ENCODE results near the gene CACNB4.

- no peak for TF ChIP-seq YY1 (IDR thresholded peaks at IDR 0.05; ENCODE audit: low read depth)
- no peak for TF ChIP-seq CTCF (IDR thresholded peaks at IDR 0.05)
- no peak for TF ChIP-seq FOXM1 (IDR thresholded peaks at IDR 0.05; ENCODE audit: low read depth)
- no peak for TF ChIP-seq POLR2AphosphoS5 (IDR thresholded peaks at IDR 0.05; ENCODE audit: low read depth, low read length)
- no peak for TF ChIP-seq ELF1 (IDR thresholded peaks at IDR 0.05)
- no peak for TF ChIP-seq EZH2phosphoT487 (IDR thresholded peaks at IDR 0.05; ENCODE audit: borderline replicate concordance, low read depth)
- TF ChIP-seq SIN3A (IDR thresholded peaks at IDR 0.05; ENCODE audit: borderline replicate concordance, low read depth, low read length), result no peak
- no peak for TF ChIP-seq MEF2A (IDR thresholded peaks at IDR 0.05; ENCODE audit: borderline replicate concordance, low read depth)
- TF ChIP-seq MAX (IDR thresholded peaks at IDR 0.05; ENCODE audit: low read depth), result no peak
- TF ChIP-seq TAF1 (IDR thresholded peaks at IDR 0.05; ENCODE audit: borderline replicate concordance, low read depth, low read length), result no peak
- no peak for TF ChIP-seq TEAD4 (IDR thresholded peaks at IDR 0.05; ENCODE audit: borderline replicate concordance, insufficient read depth)
- TF ChIP-seq RAD21 (IDR thresholded peaks at IDR 0.05; ENCODE audit: low read length), result no peak
- no peak for TF ChIP-seq EP300 (IDR thresholded peaks at IDR 0.05; ENCODE audit: borderline replicate concordance in 1 of 2, low read depth in 1 of 2, low read length in 1 of 2)
- TF ChIP-seq MXI1 (IDR thresholded peaks at IDR 0.05; ENCODE audit: low read depth, low read length), result no peak
Measured at GRCh38 chr2:152063325-152063924, 35.4 kb downstream of the CACNB4 start.

Measured in SK-N-SH (cell line).